DOHH2 (cell line): Measurements from ENCODE around the gene HSD17B14.
A peak's percentile ranks its signal among the peaks of the same experiment; 100 is the strongest.

Experiments used
- H3F3A ChIP-seq: fragments of 200-600 bp; sonication (generic), shearing (Covaris generic); 2 replicates; pipeline ENCODE4 v1.6.0; 2016; ENCODE audit warnings: antibody characterized with exemption, mild to moderate bottlenecking; ENCODE audit not compliant: control insufficient read depth, insufficient read depth
- H3K27ac ChIP-seq: fragments of 200-600 bp; sonication (generic); 2 replicates; pipeline ENCODE4 v1.5.1; 2014; ENCODE audit warnings: low read depth, mild to moderate bottlenecking, low read length, moderate library complexity
- H3K27me3 ChIP-seq: fragments of 200-600 bp; sonication (generic); 2 replicates; pipeline ENCODE4 v1.6.1; 2014; ENCODE audit warnings: mild to moderate bottlenecking, low read length, mixed read lengths; ENCODE audit not compliant: control insufficient read depth
- H3K36me3 ChIP-seq: fragments of 200-600 bp; sonication (generic); 2 replicates; pipeline ENCODE4 v1.6.1; 2014; ENCODE audit warnings: mild to moderate bottlenecking, low read length, moderate library complexity, mixed read lengths; ENCODE audit not compliant: control insufficient read depth
- H3K4me1 ChIP-seq: fragments of 200-600 bp; sonication (generic); 2 replicates; pipeline ENCODE4 v1.6.1; 2014; ENCODE audit warnings: mild to moderate bottlenecking, low read length, mixed read lengths; ENCODE audit not compliant: control insufficient read depth
- H3K4me2 ChIP-seq: fragments of 200-600 bp; sonication (generic); 2 replicates; pipeline ENCODE4 v1.6.0; 2014; ENCODE audit warnings: mild to moderate bottlenecking, low read length, moderate library complexity
- H3K4me3 ChIP-seq: fragments of 200-600 bp; sonication (generic); 2 replicates; pipeline ENCODE4 v1.5.1; 2014; ENCODE audit warnings: mild to moderate bottlenecking, low read length, mixed read lengths
- H3K79me2 ChIP-seq: fragments of 200-600 bp; sonication (generic); 2 replicates; pipeline ENCODE4 v1.6.1; 2014; ENCODE audit warnings: mild to moderate bottlenecking, low read length, mixed read lengths; ENCODE audit not compliant: control insufficient read depth
- H3K9me2 ChIP-seq: fragments of 200-600 bp; sonication (generic); replicated peaks from 2 replicates; pipeline ENCODE4 v1.6.1; 2014; ENCODE audit warnings: mild to moderate bottlenecking, low read length, mixed read lengths; ENCODE audit not compliant: control insufficient read depth
- H3K9me3 ChIP-seq: fragments of 200-600 bp; sonication (generic); 2 replicates; pipeline ENCODE4 v1.6.1; 2014; ENCODE audit warnings: antibody characterized with exemption, low read length, mixed read lengths; ENCODE audit not compliant: control insufficient read depth, insufficient read depth
- H4K20me1 ChIP-seq: fragments of 200-600 bp; sonication (generic); 2 replicates; pipeline ENCODE4 v1.6.0; 2014; ENCODE audit warnings: low read depth, mild to moderate bottlenecking, antibody characterized with exemption, low read length, moderate library complexity; ENCODE audit not compliant: control insufficient read depth, insufficient read depth
- CTCF ChIP-seq: fragments of 200-600 bp; sonication (generic); IDR thresholded peaks from one replicate; pipeline ENCODE4 v1.5.1; 2014; ENCODE audit warnings: antibody characterized with exemption, mild to moderate bottlenecking, low read depth, low read length; ENCODE audit not compliant: poor library complexity, severe bottlenecking
- EZH2phosphoT487 ChIP-seq: fragments of 200-600 bp; sonication (generic); IDR thresholded peaks from 2 replicates; pipeline ENCODE4 v1.6.1; 2017; ENCODE audit warnings: borderline replicate concordance, mild to moderate bottlenecking, antibody characterized with exemption, low read length, moderate library complexity, mixed read lengths

HSD17B14 gene

GRCh38 chr19:48826606-48827020 is 9.7 kb downstream of the HSD17B14 start:
- no peaks in the 10 kb centered on the region for H3K4me1 ChIP-seq
- TF ChIP-seq EZH2phosphoT487 = no peak
- TF ChIP-seq CTCF = peak; percentile 46
- H3F3A ChIP-seq = 0 out of 2 replicates have a peak, but pooled peaks cover 2% of the 10 kb centered on the region
- H3K36me3 ChIP-seq = no peaks in the 10 kb centered on the region
- no peaks in the 10 kb centered on the region for H3K27me3 ChIP-seq
- H3K9me3 ChIP-seq = peaks cover 9% of the 10 kb centered on the region; the same call in 1 of the 2 replicates
- H3K79me2 ChIP-seq = no peaks in the 10 kb centered on the region
- no peak overlapping the region for H3K4me3 ChIP-seq
- H3K4me2 ChIP-seq = no peak overlapping the region
- no peaks in the 10 kb centered on the region for H4K20me1 ChIP-seq
- H3K9me2 ChIP-seq = no peaks in the 10 kb centered on the region
- no peak overlapping the region for H3K27ac ChIP-seq

- Histone ChIP-seq H3K36me3 (no peaks in the 10 kb centered on the region), H4K20me1 (no peaks in the 10 kb centered on the region), H3K4me1 (peaks cover 6% of the 10 kb centered on the region; the same call in 1 of the 2 replicates), H3K9me3 (peaks cover 9% of the 10 kb centered on the region; the same call in 1 of the 2 replicates), H3K9me2 (no peaks in the 10 kb centered on the region), H3K79me2 (no peaks in the 10 kb centered on the region), H3K4me2 (no peak overlapping the region), H3K27ac (no peak overlapping the region), H3K27me3 (no peaks in the 10 kb centered on the region), H3F3A (0 out of 2 replicates have a peak, but pooled peaks cover 2% of the 10 kb centered on the region), H3K4me3 (no peak overlapping the region)
- TF ChIP-seq EZH2phosphoT487 (no peak), CTCF (no peak)
These were observed 13.8 kb downstream of the HSD17B14 start for GRCh38 chr19:48822514-48822913.

GRCh38 chr19:48821633-48822032 is 14.7 kb downstream of the HSD17B14 start:
- H3K4me3 ChIP-seq = no peak overlapping the region
- peaks cover 6% of the 10 kb centered on the region; the same call in 1 of the 2 replicates for H3K4me1 ChIP-seq
- no peak for TF ChIP-seq EZH2phosphoT487
- TF ChIP-seq CTCF = no peak
- no peaks in the 10 kb centered on the region for H3K36me3 ChIP-seq
- H3K27me3 ChIP-seq = no peaks in the 10 kb centered on the region
- H3K4me2 ChIP-seq = no peak overlapping the region
- H3K27ac ChIP-seq = no peak overlapping the region
- no peaks in the 10 kb centered on the region for H4K20me1 ChIP-seq
- no peaks in the 10 kb centered on the region for H3K9me2 ChIP-seq
- H3K9me3 ChIP-seq = peaks cover 9% of the 10 kb centered on the region; the same call in 1 of the 2 replicates
- 0 out of 2 replicates have a peak, but pooled peaks cover 2% of the 10 kb centered on the region for H3F3A ChIP-seq
- no peaks in the 10 kb centered on the region for H3K79me2 ChIP-seq
